Middle frontal gyrus (tissue), 1 donor: ENCODE results near the gene FRMD3.

Source experiments
- DNase-seq: peaks from one replicate; pipeline ENCODE4 v3.0.0-alpha.2; 2015; ENCODE audit warnings: low spot score; ENCODE audit errors: extremely low spot score

The FRMD3 gene

DNA sequence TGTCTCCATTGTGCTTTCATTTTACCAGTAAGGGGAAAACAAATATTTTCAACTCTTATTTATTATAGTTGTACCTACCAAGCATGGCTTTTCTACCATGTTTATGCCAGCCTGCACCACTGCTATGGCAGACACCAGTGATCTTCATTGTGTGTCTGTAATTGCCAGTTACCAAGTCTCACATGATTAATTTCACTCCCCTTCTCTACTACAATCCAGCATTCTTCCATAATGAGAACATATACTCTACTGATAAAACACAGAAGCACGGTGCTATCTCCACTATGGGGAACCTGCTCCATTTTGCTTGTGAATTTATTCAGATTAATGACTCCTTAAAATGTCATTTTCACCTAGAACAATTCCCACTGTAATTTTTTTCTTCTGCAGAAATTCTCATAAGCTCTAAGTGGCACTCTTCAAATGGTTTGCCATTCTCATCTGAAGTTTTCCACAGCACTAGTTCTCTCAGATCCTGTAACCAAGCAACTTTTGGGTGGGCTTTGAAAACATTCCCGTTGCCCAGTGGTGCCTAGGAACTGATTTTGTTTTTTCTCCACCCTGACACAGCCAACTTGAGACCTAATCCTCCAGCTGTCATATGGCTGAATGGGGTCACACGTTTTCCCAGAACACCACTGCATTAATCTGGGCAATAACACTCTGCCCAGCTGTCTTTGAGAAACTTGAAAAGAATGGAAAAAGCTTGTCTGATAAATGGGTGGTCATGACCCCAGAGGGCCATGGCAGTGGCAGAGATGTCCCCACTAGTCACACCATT is 252.6 kb downstream of the FRMD3 start:
- DNase-seq: no peak

DNA sequence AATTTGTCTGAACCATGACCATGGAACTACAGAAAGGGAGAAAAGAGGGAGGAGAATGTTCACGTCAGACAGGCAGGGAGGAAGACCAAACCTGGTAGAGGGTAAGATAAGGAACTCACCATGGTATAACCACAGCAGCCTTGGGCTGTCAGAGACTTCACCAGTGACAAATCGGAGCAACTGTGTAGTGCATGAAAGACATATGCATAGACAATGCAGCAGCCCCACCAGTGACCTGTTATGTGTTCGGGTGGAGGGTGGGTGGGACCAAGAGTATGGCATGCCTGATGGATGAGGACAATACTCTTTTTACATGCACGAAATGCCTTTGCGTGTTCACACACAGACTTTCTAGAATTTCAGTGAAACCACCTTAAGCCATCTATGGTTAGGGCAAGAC is 253.5 kb downstream of the FRMD3 start:
- DNase-seq: no peak

DNA sequence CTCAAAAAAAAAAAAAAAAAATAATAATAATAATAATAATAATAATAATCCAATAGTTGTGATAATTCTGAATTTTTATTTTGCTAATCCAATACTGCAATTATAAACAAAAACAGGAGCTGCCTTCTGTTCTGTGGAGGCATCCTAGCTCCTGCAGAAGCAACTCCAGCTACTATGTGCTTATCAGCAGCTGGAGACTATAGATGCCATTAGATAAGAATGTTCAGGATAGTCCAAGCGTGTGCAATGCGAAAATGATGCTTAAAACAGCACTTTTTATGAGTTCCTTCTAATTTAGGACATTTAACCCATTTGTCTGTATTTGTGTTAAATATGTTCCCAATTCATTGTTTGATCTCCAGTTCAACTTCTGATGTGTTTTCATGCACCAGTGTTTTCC is 254.7 kb downstream of the FRMD3 start:
- no peak for DNase-seq

DNA sequence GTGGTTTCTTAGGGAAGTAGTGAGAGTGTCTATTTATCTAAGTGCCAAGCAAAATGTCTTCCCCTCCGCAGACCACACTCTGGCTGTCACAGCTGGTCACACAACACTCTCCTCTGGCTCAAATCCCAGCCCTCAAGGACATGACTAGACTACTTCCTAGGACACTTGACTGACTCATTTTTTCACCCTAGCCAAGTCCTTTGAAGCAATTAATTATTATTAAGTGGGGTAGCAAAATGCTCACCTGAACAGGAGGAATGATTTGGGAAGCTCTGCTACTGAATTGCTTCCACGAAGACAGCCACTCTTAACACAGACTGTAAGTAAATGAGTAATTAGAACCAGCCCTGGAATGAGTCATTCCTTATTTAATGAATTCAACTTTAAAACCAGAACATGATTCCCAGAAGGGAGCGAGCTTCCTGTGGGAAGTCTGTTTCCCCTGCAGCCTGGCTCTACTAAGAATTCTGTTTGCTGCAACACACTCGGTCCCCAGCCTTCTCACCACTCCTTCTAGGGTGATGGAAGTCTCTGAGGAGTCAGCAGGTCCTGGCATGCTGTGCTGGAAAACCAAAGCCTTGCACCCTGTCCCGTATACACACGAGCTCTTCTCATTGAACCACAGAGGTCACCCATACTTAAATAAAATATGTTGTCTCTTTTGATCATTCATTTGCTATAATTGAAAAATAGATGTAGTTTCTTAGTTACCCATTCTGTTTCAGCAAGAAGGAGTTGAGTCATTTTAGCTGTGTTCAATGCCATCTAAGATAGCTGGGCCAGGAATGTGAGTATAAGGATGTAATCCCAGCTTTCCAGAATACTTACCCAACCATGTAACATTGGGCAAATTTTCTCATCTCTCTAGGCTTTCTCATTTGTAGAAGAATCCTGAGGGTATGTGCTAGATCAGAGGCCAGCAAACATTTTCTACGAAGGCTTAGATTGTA is 256.6 kb downstream of the FRMD3 start:
- peak; percentile 35 for DNase-seq

DNA sequence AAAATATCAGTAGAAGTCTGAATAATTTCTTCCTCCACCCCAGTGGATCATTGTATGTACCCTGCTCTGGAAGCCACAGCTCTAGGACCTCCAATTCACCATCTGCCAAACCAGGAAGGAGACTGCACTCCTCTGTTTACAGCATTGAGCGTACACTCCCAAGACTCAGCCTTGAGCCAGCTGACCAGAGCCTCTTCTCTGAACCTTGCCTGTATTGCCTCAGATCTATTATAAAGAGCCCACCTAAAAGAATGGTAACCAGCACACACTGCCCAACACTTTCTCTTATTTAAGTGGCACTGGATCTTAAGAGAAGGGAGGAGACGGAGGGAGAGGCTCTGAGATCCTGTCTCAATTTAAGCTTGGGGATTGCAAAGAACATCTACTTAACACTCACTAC is 257.4 kb downstream of the FRMD3 start:
- no peak for DNase-seq

DNA sequence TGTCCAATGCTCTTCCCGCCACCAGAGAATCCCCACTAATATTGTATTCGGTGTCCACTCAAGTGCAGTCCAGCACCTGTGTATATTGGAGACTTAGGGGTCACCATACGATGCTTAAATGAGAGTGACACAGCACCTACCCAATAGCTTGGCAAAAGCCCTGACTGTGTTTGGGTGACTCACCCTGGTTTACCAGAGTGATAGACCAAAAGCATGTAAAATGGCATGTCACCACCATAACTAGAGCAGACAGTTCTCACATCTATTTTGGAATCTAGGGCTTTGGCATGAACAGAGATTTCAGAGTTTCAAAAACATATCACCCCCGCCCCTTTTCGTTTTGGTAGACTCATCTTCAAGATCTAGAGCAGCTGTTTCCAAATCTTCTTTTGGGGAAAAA is 257.9 kb downstream of the FRMD3 start:
- DNase-seq: no peak

DNA sequence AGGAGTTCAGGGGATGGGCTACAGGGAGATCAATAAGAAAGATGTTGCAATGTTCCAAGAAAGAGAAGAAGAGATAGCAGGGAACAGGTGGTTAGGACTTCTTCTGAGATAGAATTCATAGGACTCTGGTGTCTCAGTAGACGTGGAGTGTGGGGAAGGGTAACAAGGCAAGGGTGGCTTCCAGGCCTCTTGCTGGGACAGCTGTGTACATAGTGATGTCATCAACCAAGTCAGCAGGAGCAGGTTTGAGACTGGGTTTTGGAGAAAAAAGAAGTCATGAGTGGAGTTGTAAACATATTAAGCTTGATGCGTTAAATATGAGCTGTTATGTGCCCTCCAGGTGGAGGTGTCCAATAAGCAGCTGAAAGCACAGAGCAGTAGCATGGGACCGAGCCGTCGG is 263.4 kb downstream of the FRMD3 start:
- no peak for DNase-seq

DNA sequence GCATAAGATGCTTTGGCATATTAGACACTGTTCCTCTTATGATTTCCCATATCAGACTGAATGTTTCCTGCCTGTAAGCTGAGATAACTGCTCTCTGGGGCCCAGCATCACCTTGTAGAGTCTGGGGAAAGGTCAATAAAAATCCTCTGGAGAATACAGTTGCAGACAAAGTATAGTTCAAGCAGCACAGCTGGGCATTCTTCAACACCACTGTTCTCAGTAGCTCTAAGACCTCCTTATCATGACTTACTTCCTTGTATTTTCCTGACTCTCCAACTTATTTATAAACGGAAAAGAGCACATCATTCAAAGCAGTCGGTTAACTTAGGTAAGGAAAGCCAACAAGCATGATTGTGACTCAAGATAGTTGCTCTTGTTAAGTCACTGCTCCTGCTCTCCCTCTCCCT is 266.5 kb downstream of the FRMD3 start:
- DNase-seq: no peak

DNA sequence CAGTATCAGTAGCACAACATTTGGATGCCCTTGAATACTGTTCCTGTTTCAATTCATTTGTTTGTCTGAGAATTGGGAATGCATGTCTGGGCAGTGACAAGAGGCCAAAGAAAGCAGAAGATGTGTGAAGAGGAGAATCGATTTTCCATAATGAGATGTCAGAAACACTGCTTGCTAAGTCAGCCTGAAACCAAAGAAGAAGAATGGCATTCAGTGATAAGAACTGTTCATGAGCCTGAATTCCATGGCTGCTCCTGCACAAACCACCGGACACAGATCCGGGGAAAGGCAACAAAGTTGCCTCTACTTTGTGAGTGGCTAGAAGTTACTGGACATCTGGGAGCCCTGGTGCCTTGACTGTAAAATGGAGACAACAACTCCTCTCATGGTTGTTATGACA is 268.1 kb downstream of the FRMD3 start:
- no peak for DNase-seq

DNA sequence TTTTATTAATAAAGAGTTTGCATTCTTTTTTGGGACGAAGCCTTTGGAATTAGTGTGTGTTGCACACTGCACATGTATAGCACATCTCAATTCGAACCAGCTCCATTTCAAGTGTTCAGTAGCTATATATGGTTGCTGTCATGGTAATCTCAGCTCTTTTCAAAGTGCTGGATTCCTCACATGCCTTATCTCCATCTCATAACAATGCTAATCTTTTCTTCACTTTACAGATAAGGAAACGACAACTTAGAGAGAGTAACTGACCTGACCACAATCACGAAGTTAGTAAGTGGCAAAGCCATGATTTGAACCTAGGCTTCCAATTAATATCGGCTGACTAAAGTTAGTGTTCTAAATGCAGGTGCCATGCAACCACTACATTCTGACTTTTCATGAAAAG is 270.5 kb downstream of the FRMD3 start:
- DNase-seq: no peak

DNA sequence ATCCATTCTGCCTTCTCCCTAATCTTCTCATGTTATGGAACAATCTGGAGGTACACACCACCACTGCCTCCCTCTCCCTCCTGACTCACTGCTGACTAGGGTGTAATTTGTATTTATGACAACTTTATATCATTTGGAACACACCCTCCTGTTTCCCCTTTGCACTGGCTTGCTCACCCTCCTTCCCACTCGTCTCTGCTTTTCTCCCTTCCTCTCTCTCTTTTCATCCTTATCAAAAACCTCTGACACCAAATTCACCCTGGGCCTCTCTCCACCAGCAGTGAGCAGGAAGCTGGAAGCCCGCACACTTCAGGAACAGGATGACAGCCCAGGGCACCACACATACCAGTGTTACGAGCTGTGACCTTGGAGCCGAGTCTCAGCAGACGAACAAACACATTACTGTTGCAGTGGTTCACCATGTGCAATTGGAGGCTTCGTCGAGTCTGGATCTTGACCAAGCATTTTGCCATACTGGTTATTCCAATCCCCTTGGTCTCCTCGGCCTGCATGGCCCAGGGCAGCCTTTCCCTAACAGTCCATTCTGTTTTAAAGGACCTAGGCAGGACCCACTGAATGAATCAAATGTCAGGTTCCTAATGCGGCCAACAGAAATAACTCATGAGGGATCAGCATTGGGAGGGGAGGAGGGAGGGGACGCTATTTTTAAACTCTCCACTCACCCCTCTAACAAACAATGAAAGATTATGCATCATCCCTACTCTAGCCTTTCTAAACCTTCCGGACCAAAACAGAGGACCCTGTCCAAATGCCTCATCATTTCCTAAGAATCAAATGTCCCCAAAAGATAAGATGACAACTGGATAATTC is 271.3 kb downstream of the FRMD3 start:
- DNase-seq: no peak

DNA sequence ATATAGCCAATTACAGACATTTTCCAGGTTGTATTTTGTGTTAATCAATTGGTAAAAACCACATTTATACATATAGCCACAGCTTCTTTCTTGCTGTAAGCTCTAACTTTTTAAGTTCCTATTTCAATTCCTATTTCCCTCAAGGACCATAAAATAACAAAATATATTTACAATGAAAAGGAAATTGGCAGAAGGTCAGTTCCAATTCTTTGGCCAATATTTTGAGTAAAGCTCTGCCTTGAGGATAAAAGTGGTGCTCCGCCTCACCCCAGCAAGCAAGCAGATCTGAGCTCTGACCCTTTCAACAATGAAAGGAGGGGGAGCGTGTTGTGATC is 271.9 kb downstream of the FRMD3 start:
- DNase-seq: no peak

DNA sequence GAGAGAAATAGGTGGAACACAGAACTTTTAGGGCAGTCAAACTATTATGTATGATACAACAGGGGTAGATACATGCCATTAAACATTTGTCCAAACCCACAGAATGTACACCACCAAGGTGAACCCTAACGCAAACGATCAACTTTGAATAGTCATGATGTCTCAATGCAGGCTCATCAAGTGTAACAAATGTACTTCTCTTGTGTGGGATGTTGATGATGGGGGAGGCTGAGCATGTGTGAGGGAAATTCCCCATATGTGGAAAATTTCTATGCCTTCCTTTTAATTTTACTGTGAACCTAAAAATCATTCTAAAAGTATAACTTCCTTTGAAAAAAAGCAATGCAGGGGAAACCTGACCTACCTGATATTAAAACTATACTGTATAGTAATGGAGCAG is 273.9 kb downstream of the FRMD3 start:
- DNase-seq: no peak

DNA sequence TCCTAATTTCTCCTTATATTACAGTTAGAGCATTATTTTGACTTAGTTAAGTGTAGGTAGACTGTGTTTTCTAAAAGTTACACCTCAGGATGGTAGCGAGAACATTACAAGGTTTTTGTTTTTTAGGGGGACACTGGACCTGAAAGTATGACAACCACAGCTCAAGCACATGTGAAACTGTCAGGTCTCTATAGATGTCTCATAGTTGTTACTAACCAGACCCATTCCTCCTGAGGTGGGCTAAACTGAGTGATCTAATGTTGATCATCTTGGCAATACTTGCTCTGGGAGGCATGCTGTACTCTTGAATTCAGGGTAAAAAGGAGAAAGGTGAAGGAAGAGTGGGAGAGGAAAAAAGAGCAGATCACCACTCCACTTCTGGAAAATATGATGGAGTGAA is 278.6 kb downstream of the FRMD3 start:
- DNase-seq: no peak

DNA sequence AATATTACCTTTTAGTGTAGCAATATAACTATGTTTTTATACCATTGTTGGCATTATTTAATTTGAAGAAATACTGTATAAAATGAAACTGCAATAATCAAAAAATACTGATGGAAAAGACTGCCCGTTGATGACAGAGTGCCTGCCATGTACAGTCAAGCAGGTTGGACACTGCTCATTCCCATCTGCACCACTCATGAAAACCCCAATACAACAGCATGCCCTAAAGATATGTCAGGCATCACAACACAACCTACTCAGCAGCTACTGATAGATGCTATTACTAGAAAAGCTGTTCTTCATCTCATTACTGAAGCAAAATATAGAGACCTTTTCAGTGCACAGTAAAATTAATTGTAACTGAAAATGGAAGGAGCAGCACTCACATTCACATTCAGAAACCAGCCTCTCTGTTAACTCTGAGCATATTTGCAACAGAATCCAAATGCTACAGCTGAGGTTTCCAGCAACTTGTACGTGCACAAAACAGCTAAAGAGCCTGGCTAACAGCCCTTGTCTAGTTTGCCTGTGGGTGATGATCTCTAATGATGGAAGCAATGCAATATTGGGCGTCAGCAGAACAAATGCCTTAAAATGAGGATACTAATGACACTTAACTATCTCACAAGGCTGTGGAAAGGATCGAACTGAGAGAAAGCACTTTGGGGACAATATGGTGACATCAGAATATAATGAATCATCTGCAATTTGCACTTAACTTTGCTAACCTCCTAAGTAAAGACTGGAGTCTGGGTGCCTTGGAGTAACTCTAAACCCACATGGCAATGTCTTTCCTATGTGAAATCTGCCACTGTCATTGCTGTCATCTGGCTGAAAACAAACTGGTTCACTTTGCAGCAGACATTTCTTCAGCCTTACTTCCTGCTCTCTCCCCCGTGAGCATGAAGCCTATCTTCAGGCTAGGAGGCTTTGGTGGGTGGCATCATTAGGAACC is 280.0 kb downstream of the FRMD3 start:
- no peak for DNase-seq

DNA sequence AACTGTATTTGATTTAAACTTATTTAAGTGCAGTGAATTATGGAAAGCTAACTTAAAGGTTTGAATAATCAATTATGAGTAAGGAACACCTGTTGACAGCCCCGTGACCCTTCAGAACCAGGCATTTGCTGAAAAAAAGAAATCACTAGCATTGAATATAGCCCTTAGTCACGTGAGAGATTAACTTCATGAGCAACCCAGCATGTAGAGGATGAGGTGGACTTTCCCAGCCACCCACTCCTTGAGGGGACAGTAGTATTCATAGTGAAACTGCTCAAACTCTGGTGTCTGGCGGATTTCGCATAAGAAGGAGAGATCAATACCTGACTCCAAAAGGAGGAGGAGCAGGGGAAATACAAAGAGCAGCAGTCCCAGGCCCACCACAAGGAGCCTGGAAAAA is 290.5 kb downstream of the FRMD3 start:
- no peak for DNase-seq

DNA sequence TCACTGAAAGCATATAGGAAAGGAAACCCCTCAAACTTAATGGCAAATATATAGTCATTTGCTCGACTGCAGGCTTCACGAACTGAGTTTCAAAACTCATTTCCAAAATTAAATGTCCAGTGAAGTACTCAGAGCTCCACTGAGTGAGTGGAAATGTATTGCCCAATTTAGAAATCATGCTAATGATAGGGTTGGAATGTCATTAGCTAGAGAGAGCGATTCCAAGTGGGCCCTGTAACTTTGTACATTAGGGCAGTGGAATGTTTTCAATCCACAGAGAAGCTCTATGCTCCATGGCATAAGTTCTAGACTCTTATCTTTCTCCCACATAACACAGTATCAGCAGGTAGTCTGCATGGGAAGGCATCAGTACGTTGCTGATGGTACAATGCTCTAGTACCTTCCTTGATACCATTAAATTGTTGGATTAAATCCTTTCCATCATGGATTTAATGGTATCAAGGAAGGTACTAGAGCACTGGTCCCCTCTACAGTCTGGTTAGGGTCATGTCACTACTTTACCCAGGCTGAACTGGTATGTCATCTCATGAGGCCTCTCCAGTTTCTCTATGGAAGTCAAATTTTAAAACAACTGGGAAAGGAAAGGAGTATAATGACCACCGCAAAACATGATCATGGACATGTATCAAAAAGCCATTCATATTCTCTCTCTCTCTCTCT is 292.1 kb downstream of the FRMD3 start:
- DNase-seq: no peak

DNA sequence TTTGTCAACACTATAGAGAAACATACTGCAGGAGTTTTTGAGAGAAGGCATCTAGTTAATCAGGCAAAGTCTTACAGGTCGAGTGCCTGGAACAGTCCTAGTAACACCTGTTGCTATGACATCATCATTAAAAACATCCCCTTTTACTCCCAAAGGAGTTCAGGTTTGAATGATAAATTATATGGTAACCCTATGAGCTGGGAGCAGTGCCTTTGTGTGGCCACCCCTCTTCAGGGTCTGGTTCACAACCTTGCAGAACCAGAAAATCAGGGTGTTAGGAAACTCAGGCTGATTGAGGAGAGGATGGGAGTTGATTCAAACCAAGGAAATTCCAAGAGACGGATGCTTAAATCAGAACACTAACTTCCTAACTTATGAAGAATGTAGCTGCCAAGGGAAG is 296.1 kb downstream of the FRMD3 start:
- no peak for DNase-seq

DNA sequence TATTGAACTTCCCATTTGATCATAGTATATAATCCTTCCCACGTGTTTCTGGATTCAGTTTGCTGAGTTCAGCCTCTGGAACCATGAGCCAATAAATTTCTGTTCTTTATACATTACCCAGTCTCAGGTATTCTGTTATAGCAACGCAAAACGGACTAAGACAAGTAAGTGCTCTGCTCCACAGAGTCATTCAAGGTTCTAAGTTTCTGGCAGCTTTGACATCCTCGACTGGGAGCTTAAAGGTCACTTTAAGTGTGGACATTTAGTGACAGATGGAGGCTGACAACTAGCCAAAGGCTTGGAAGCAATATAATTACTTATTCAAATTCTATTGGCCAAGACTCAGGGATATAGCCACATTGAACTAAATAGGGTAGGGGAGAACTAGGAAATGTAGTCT is 297.5 kb downstream of the FRMD3 start:
- DNase-seq: no peak

DNA sequence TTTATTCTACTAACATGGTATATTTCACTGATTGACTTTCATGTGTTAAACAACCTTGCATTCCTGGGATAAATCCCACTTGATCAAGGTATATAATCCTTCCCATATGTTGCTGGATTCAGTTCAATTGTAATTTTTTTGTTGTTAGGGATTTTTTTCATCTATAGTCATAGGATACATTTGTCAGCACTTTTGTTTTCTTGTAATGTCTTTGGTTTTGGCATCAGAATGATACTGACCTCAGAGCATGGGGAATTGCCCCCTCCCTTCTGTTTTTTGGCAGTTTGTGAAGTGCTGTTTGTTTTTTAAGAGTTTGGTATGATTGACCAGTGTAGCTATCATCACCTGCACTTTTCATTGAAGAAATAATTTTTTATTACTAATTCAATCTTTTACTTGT is 298.5 kb downstream of the FRMD3 start:
- DNase-seq: no peak
